Measurements from ENCODE around the gene TSPAN4. TPM values are rescaled to one million over a fixed set of nuclear protein-coding genes. Genes with fewer than 3 reads are reported as not detected.

Gene TSPAN4
- total and polyA plus RNA-seq, 9 of the 15 experiments (the other 6 are each of a cell fraction or from before 2014, with no cell fraction given) = 0.07 to 31.0 (median 15.7) TPM

DNA sequence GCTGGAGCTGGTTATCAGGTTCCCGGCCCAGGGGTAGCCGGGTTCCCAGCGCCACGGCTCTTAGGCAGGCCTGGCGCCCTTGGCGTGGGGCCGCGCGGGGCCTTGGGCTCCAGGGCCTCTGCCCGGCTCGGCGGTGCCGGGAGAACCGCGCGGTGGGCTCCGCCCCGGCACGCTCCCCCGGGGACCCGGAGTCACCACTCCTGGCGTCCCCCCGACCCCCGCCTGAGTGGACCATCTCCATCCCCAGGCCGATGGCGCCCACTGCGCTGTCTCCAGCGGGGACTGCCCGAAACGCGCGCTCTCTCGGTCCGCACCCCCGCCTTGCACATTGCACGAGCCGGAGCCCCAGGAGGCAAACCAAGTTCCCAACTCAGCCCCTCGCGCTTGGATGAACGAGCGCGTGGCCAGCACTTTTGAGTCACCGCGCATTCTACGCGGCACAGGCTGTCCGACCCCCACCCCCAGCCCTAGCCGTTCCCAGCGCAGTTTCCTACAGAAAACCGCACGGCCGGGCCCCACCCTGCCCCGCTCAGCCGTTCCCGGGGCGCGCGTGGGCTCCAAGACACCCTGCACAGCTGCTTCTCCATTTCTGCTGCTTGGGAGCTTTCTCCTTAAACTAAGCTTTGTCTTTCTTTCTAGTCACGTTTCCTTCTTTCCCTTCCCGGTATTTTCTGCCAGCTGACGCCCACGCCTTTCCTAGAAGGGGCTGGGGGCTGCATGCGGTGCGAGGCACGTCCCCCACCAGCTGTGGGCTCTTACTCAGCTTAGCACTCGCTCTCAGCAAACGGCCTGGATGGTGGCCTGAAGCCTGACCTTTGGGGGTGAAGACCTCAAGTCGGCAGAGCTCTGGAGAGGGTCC, 68.6 kb downstream of the TSPAN4 start (continued):
- TF ChIP-seq KAT8 (IDR thresholded peaks at IDR 0.05; ENCODE audit: low read depth) = no peak
- no peak for TF ChIP-seq ZBTB17 (CRISPR knock-in tag; IDR thresholded peaks at IDR 0.05)
- TF ChIP-seq, protein P1, sequence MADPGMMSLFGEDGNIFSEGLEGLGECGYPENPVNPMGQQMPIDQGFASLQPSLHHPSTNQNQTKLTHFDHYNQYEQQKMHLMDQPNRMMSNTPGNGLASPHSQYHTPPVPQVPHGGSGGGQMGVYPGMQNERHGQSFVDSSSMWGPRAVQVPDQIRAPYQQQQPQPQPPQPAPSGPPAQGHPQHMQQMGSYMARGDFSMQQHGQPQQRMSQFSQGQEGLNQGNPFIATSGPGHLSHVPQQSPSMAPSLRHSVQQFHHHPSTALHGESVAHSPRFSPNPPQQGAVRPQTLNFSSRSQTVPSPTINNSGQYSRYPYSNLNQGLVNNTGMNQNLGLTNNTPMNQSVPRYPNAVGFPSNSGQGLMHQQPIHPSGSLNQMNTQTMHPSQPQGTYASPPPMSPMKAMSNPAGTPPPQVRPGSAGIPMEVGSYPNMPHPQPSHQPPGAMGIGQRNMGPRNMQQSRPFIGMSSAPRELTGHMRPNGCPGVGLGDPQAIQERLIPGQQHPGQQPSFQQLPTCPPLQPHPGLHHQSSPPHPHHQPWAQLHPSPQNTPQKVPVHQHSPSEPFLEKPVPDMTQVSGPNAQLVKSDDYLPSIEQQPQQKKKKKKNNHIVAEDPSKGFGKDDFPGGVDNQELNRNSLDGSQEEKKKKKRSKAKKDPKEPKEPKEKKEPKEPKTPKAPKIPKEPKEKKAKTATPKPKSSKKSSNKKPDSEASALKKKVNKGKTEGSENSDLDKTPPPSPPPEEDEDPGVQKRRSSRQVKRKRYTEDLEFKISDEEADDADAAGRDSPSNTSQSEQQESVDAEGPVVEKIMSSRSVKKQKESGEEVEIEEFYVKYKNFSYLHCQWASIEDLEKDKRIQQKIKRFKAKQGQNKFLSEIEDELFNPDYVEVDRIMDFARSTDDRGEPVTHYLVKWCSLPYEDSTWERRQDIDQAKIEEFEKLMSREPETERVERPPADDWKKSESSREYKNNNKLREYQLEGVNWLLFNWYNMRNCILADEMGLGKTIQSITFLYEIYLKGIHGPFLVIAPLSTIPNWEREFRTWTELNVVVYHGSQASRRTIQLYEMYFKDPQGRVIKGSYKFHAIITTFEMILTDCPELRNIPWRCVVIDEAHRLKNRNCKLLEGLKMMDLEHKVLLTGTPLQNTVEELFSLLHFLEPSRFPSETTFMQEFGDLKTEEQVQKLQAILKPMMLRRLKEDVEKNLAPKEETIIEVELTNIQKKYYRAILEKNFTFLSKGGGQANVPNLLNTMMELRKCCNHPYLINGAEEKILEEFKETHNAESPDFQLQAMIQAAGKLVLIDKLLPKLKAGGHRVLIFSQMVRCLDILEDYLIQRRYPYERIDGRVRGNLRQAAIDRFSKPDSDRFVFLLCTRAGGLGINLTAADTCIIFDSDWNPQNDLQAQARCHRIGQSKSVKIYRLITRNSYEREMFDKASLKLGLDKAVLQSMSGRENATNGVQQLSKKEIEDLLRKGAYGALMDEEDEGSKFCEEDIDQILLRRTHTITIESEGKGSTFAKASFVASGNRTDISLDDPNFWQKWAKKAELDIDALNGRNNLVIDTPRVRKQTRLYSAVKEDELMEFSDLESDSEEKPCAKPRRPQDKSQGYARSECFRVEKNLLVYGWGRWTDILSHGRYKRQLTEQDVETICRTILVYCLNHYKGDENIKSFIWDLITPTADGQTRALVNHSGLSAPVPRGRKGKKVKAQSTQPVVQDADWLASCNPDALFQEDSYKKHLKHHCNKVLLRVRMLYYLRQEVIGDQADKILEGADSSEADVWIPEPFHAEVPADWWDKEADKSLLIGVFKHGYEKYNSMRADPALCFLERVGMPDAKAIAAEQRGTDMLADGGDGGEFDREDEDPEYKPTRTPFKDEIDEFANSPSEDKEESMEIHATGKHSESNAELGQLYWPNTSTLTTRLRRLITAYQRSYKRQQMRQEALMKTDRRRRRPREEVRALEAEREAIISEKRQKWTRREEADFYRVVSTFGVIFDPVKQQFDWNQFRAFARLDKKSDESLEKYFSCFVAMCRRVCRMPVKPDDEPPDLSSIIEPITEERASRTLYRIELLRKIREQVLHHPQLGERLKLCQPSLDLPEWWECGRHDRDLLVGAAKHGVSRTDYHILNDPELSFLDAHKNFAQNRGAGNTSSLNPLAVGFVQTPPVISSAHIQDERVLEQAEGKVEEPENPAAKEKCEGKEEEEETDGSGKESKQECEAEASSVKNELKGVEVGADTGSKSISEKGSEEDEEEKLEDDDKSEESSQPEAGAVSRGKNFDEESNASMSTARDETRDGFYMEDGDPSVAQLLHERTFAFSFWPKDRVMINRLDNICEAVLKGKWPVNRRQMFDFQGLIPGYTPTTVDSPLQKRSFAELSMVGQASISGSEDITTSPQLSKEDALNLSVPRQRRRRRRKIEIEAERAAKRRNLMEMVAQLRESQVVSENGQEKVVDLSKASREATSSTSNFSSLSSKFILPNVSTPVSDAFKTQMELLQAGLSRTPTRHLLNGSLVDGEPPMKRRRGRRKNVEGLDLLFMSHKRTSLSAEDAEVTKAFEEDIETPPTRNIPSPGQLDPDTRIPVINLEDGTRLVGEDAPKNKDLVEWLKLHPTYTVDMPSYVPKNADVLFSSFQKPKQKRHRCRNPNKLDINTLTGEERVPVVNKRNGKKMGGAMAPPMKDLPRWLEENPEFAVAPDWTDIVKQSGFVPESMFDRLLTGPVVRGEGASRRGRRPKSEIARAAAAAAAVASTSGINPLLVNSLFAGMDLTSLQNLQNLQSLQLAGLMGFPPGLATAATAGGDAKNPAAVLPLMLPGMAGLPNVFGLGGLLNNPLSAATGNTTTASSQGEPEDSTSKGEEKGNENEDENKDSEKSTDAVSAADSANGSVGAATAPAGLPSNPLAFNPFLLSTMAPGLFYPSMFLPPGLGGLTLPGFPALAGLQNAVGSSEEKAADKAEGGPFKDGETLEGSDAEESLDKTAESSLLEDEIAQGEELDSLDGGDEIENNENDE (IDR thresholded peaks at IDR 0.05; ENCODE audit: low read depth, low read length) = no peak
- TF ChIP-seq, protein P2, sequence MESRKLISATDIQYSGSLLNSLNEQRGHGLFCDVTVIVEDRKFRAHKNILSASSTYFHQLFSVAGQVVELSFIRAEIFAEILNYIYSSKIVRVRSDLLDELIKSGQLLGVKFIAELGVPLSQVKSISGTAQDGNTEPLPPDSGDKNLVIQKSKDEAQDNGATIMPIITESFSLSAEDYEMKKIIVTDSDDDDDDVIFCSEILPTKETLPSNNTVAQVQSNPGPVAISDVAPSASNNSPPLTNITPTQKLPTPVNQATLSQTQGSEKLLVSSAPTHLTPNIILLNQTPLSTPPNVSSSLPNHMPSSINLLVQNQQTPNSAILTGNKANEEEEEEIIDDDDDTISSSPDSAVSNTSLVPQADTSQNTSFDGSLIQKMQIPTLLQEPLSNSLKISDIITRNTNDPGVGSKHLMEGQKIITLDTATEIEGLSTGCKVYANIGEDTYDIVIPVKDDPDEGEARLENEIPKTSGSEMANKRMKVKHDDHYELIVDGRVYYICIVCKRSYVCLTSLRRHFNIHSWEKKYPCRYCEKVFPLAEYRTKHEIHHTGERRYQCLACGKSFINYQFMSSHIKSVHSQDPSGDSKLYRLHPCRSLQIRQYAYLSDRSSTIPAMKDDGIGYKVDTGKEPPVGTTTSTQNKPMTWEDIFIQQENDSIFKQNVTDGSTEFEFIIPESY (CRISPR knock-in tag; IDR thresholded peaks at IDR 0.05) = 0 out of 2 replicates have a peak, but pooled peaks have one; percentile 14
- TF ChIP-seq KDM2B (CRISPR knock-in tag; IDR thresholded peaks at IDR 0.05) = peak; percentile 79; the same call in 1 of the 2 replicates
- TF ChIP-seq SOX6 (IDR thresholded peaks at IDR 0.05) = no peak
- TF ChIP-seq HNRNPH1 (optimal IDR thresholded peaks at IDR 0.05; ENCODE audit: low read depth, low read length) = no peak
- no peak for TF ChIP-seq SMAD3 (CRISPR knock-in tag; conservative IDR thresholded peaks at IDR 0.05)
- TF ChIP-seq ZNF165 (CRISPR knock-in tag; IDR thresholded peaks at IDR 0.05; ENCODE audit: borderline replicate concordance) = no peak
- no peak for TF ChIP-seq BCL6 (CRISPR knock-in tag; IDR thresholded peaks at IDR 0.05)
- TF ChIP-seq TRIM28 (IDR thresholded peaks at IDR 0.05) = no peak
- TF ChIP-seq ZFX (CRISPR knock-in tag; IDR thresholded peaks at IDR 0.05) = peak; percentile 89
- TF ChIP-seq RFX5 (IDR thresholded peaks at IDR 0.05; ENCODE audit: low read depth, low read length) = no peak
- no peak for TF ChIP-seq TBL1XR1 (IDR thresholded peaks at IDR 0.05; ENCODE audit: low read length in 2 of 2)

Data from K562 (cell line).